K562 (cell line): ENCODE results near the gene SYNE1. TPM values are rescaled to one million over a fixed set of nuclear protein-coding genes. Genes with fewer than 3 reads are reported as not detected.

ENCODE experiments used
- ATAC-seq: fragments of 200-7000 bp; cut with Tn5 transposase; 3 replicates; pipeline ENCODE4 v1.9.1; 2020; ENCODE audit warnings: moderate library complexity
- BruUV-seq: library from RNA; stranded (reverse); fragments of 400-500 nt; replicated peaks from 2 replicates; lab custom pipeline; 2021; lab: Mats Ljungman, UMichigan
- CTCF ChIA-PET: fragments of 300-600 bp; formaldehyde crosslinking; extraction: SDS; loops from one replicate; lab custom pipeline; 2021; ENCODE audit warnings: low intra/inter-chr PET ratio; lab: Yijun Ruan, JAX
- POLR2A ChIA-PET: fragments of 300-600, 350-650 bp; sonication (Branson Sonifier 250); formaldehyde crosslinking; extraction: SDS; loops from one replicate; lab custom pipeline; 2021; ENCODE audit warnings: antibody characterized with exemption, inconsistent platforms; lab: Yijun Ruan, JAX
- DNase-seq, 4 experiments: peaks; one replicate each; pipeline versions ENCODE4 v3.0.0 to v3.0.0-alpha.2; 2011 to 2018; ENCODE audit warnings: low spot score in 3 of 4, mixed read lengths in 3 of 4; ENCODE audit errors: extremely low read depth in 1 of 4
- FAIRE-seq: peaks from 2 replicates; lab custom pipeline; 2011; peaks lifted over from hg19 to GRCh38; lab: Jason Lieb, UNC
- H2AFZ ChIP-seq: 2 replicates; pipeline ENCODE4 v1.6.0; 2011; ENCODE audit warnings: low read depth, low read length, control low read depth, inconsistent platforms
- H3K27ac ChIP-seq: fragments of 200-600 bp; 3 replicates; pipeline ENCODE4 v1.8.0; 2011; ENCODE audit warnings: low read depth, mild to moderate bottlenecking, control low read depth, inconsistent platforms, low read length, moderate library complexity, mixed read lengths; ENCODE audit errors: extremely low read depth
- H3K27me3 ChIP-seq, 2 experiments: fragments of 300-600 bp in 1 of 2; 2 replicates in 1 of 2; 3 replicates in 1 of 2; pipeline versions ENCODE4 v1.6.0 to v1.8.0; 2011; ENCODE audit warnings: inconsistent platforms in 2 of 2, low read length in 2 of 2, mild to moderate bottlenecking in 1 of 2, mixed read lengths in 1 of 2, moderate library complexity in 1 of 2; ENCODE audit not compliant: control insufficient read depth in 2 of 2, insufficient read depth in 2 of 2
- H3K36me3 ChIP-seq: fragments of 300-600 bp; 3 replicates; pipeline ENCODE4 v1.8.0; 2011; ENCODE audit warnings: mild to moderate bottlenecking, low read length, inconsistent platforms; ENCODE audit not compliant: control insufficient read depth, insufficient read depth
- H3K4me1 ChIP-seq, 2 experiments: fragments of 200-600 bp in 1 of 2; replicated peaks in 1 of 2; 2 replicates in 1 of 2; 3 replicates in 1 of 2; pipeline versions ENCODE4 v1.5.1 to v1.8.0; 2011; ENCODE audit warnings: inconsistent platforms in 2 of 2, low read length in 2 of 2, mild to moderate bottlenecking in 1 of 2, mixed read lengths in 1 of 2, moderate library complexity in 1 of 2; ENCODE audit not compliant: control insufficient read depth in 2 of 2, insufficient read depth in 2 of 2
- H3K4me2 ChIP-seq: 2 replicates; pipeline ENCODE4 v1.6.1; 2011; ENCODE audit warnings: low read length, control low read depth, inconsistent platforms, mixed read lengths; ENCODE audit not compliant: insufficient read depth
- H3K4me3 ChIP-seq: fragments of 200-600 bp; sonication (generic), shearing (Covaris generic); 2 replicates; pipeline ENCODE4 v1.5.1; 2016; ENCODE audit warnings: control low read depth, inconsistent platforms
- H3K79me2 ChIP-seq: fragments of 200-600 bp; 3 replicates; pipeline ENCODE4 v1.8.0; 2011; ENCODE audit warnings: low read length, inconsistent platforms; ENCODE audit not compliant: control insufficient read depth, insufficient read depth
- H3K9ac ChIP-seq, 2 experiments: 2 replicates each; pipeline versions ENCODE4 v1.6.0 to v1.6.1; 2011; ENCODE audit warnings: low read depth in 2 of 2, low read length in 2 of 2, control low read depth in 1 of 2, inconsistent platforms in 1 of 2, mild to moderate bottlenecking in 1 of 2, mixed read lengths in 1 of 2; ENCODE audit not compliant: insufficient read depth in 1 of 2
- H3K9me1 ChIP-seq: one replicate; pipeline ENCODE4 v1.6.0; 2011; ENCODE audit warnings: inconsistent platforms, mild to moderate bottlenecking, low read length, moderate library complexity; ENCODE audit not compliant: control insufficient read depth, insufficient read depth
- H3K9me3 ChIP-seq: replicated peaks from 2 replicates; pipeline ENCODE4 v1.5.1; 2011; ENCODE audit warnings: low read depth, low read length, inconsistent platforms; ENCODE audit not compliant: control insufficient read depth, insufficient read depth
- H4K20me1 ChIP-seq: replicated peaks from 2 replicates; pipeline ENCODE4 v1.6.1; 2011; ENCODE audit warnings: low read length, inconsistent platforms, mixed read lengths; ENCODE audit not compliant: control insufficient read depth, insufficient read depth
- BMI1 ChIP-seq: fragments of 150-350 bp; IDR thresholded peaks from 2 replicates; pipeline ENCODE4 v1.6.1; 2014; ENCODE audit warnings: low read length
- L3MBTL2 ChIP-seq: fragments of 450-650 bp; IDR thresholded peaks from 2 replicates; pipeline ENCODE4 v1.6.1; 2016; ENCODE audit warnings: mild to moderate bottlenecking, moderate library complexity
- MYC ChIP-seq, 2 experiments: fragments of 250-450 bp in 1 of 2; sonication (Bioruptor Pico) in 1 of 2; IDR thresholded peaks; 2 replicates each; pipeline versions ENCODE4 v1.5.1 to v1.6.1; 2012 to 2021; ENCODE audit warnings: low read depth in 2 of 2, borderline replicate concordance in 1 of 2, improper control_type of control experiment in 1 of 2, low read length in 1 of 2, mild to moderate bottlenecking in 1 of 2, moderate library complexity in 1 of 2
- NFIC ChIP-seq: fragments of 450-650 bp; IDR thresholded peaks from 2 replicates; pipeline ENCODE4 v1.6.1; 2017; ENCODE audit warnings: mild to moderate bottlenecking, inconsistent platforms
- PHB2 ChIP-seq: fragments of 450-650 bp; IDR thresholded peaks from 2 replicates; pipeline ENCODE4 v1.6.1; 2017; ENCODE audit warnings: low read depth
- PHF8 ChIP-seq: fragments of 200-600 bp; sonication (generic); IDR thresholded peaks from 2 replicates; pipeline ENCODE4 v1.6.1; 2012; ENCODE audit warnings: mixed run types, mild to moderate bottlenecking, inconsistent platforms, low read length, moderate library complexity, borderline replicate concordance
- RBM15 ChIP-seq: fragments of 200-400 bp; formaldehyde crosslinking; IDR thresholded peaks from 2 replicates; pipeline ENCODE4 v1.6.1; 2018; ENCODE audit warnings: mild to moderate bottlenecking, low read length, moderate library complexity; ENCODE audit not compliant: insufficient read depth
- RNF2 ChIP-seq: sonication (generic); IDR thresholded peaks from 2 replicates; pipeline ENCODE4 v1.6.1; 2016
- STAG1 ChIP-seq: sonication (generic); formaldehyde crosslinking; IDR thresholded peaks from 2 replicates; pipeline ENCODE4 v1.5.0; 2020; ENCODE audit warnings: missing genetic modification reagents, borderline replicate concordance
- TAF7 ChIP-seq: fragments of 450-650 bp; IDR thresholded peaks from 2 replicates; pipeline ENCODE4 v1.6.1; 2016; ENCODE audit warnings: missing genetic modification characterization, missing compliant biosample characterization
- TAL1 ChIP-seq: fragments of 450-650 bp; IDR thresholded peaks from 2 replicates; pipeline ENCODE4 v1.6.1; 2016; ENCODE audit warnings: mild to moderate bottlenecking
- ZNF232 ChIP-seq: sonication (generic); formaldehyde crosslinking; IDR thresholded peaks from 2 replicates; pipeline ENCODE4 v1.8.0; 2022; ENCODE audit warnings: mild to moderate bottlenecking, missing genetic modification reagents
- ZNF583 ChIP-seq: fragments of 250-450 bp; sonication (Bioruptor Pico); IDR thresholded peaks from 2 replicates; pipeline ENCODE4 v1.4.0; 2020
- ZNF717 ChIP-seq: fragments of 250-450 bp; sonication (Bioruptor Pico); IDR thresholded peaks from 2 replicates; pipeline ENCODE4 v1.5.0; 2021
- in situ Hi-C: fragments of 300-500 bp; cut with MboI; formaldehyde crosslinking; loops from 4 replicates; pipeline ENCODE4 v1.15.0; 2018; ENCODE audit warnings: inconsistent platforms, mixed read lengths
- intact Hi-C: fragments of 100-400 bp; cut with micrococcal nuclease; formaldehyde crosslinking; loops from 2 replicates; pipeline ENCODE4 v1.14.2; 2022
- polyA plus RNA-seq, 8 experiments: library from polyadenylated mRNA; depleted of rRNA in 4 of 8; stranded (reverse) in 5 of 8; unstranded in 3 of 8; fragments of >200 nt; fragmentation: Nextera tagmentation in 2 of 8; fragmentation: Illumina TruSeq in 1 of 8; extraction: Ambion mirVana in 2 of 8; extraction: Trizol in 1 of 8; gene quantifications; 2 replicates each; pipeline versions ENCODE4 v1.2.1 to v1.2.3, GENCODE V29; 2011 to 2014; ENCODE audit warnings: inconsistent platforms in 1 of 8, missing spikeins in 1 of 8
- total RNA-seq, 7 experiments: library from RNA; depleted of rRNA in 6 of 7; stranded (reverse); fragments of >200 nt in 6 of 7; fragmentation: Illumina TruSeq in 2 of 7; extraction: Trizol in 2 of 7; gene quantifications; 2 replicates each; pipeline versions ENCODE4 v1.2.1 to v1.2.3, GENCODE V29; 2011 to 2021; ENCODE audit warnings: low replicate concordance in 1 of 7
- TF ChIP-seq, protein P1 (sequence below), 3 experiments: IDR thresholded peaks in 2 of 3; conservative IDR thresholded peaks in 1 of 3; 2 replicates each; pipeline ENCODE4 v1.5.1; 2011 to 2012; ENCODE audit warnings: low read length in 3 of 3, mild to moderate bottlenecking in 3 of 3, control low read depth in 2 of 3, improper control_type of control experiment in 1 of 3, inconsistent platforms in 1 of 3, low read depth in 1 of 3, mixed read lengths in 1 of 3, moderate library complexity in 1 of 3; ENCODE audit not compliant: insufficient read depth in 2 of 3
- TF ChIP-seq, protein P2 (sequence below): fragments of 450-650 bp; IDR thresholded peaks from 2 replicates; pipeline ENCODE4 v1.6.1; 2018; ENCODE audit warnings: mild to moderate bottlenecking, low read depth; ENCODE audit not compliant: partially characterized antibody

SYNE1 gene
- total and polyA plus RNA-seq, 9 of the 15 experiments (the other 6 are each of a cell fraction or from before 2014, with no cell fraction given): under 0.01 to 0.42 (median 0.08) TPM; not detected in 1

DNA sequence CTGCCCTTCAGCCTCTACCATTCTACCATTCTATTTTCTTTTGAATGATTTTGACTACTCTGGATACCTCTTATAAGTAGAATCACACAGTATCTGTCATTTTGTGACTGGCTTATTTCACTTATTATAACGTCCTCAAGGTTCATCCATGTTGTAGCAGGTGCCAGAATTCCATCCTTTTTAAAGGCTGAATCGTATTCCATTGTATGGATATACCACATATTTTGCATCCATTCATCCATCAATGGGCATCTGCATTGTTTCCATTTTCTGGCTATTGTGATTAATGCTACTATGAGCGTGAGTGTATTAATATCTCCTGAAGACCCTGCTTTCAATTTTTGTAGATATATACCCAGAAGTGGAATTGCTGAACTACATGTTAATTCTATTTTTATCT lies 105.5 kb downstream of the SYNE1 start (continued):
- TF ChIP-seq MYC (IDR thresholded peaks at IDR 0.05; ENCODE audit: low read depth, low read length) (no peak), MYC (CRISPR knock-in tag; IDR thresholded peaks at IDR 0.05; ENCODE audit: borderline replicate concordance, low read depth) (no peak), PHB2 (no peak), L3MBTL2 (no peak), ZNF232 (CRISPR knock-in tag) (no peak), PHF8 (no peak), RNF2 (no peak)
- TF ChIP-seq, protein P1, sequence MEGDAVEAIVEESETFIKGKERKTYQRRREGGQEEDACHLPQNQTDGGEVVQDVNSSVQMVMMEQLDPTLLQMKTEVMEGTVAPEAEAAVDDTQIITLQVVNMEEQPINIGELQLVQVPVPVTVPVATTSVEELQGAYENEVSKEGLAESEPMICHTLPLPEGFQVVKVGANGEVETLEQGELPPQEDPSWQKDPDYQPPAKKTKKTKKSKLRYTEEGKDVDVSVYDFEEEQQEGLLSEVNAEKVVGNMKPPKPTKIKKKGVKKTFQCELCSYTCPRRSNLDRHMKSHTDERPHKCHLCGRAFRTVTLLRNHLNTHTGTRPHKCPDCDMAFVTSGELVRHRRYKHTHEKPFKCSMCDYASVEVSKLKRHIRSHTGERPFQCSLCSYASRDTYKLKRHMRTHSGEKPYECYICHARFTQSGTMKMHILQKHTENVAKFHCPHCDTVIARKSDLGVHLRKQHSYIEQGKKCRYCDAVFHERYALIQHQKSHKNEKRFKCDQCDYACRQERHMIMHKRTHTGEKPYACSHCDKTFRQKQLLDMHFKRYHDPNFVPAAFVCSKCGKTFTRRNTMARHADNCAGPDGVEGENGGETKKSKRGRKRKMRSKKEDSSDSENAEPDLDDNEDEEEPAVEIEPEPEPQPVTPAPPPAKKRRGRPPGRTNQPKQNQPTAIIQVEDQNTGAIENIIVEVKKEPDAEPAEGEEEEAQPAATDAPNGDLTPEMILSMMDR (IDR thresholded peaks at IDR 0.05 in 2 of 3, conservative IDR thresholded peaks at IDR 0.05 in 1 of 3; ENCODE audit: insufficient read depth in 2 of 3, low read depth in 1 of 3, low read length in 3 of 3): no peak
- TF ChIP-seq, protein P2, sequence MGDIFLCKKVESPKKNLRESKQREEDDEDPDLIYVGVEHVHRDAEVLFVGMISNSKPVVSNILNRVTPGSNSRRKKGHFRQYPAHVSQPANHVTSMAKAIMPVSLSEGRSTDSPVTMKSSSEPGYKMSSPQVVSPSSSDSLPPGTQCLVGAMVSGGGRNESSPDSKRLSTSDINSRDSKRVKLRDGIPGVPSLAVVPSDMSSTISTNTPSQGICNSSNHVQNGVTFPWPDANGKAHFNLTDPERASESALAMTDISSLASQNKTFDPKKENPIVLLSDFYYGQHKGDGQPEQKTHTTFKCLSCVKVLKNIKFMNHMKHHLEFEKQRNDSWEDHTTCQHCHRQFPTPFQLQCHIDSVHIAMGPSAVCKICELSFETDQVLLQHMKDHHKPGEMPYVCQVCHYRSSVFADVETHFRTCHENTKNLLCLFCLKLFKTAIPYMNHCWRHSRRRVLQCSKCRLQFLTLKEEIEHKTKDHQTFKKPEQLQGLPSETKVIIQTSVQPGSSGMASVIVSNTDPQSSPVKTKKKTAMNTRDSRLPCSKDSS: no peak

DNA sequence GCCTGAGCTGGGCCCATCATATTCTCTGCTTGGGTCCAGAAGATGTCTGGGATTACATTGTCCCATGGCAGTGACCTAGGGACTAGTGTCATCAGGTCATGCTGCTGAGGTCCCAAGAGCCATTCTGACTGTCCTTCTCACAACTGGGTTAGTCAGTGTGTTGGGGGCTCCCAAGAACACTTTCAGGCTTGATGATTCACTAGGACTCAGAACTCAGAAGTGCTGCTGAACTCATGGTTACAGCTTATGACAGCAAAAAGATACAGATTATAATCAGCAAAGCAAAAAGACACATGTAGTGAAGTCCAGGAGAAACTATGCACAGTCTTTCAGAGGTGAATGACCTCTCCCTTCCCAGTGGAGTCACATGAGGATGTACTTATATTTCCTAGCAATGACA lies 107.8 kb downstream of the SYNE1 start:
- DNase-seq: no peak
- ChIA-PET POLR2A (no interaction called here), CTCF (no interaction called here)
- no peak overlapping the region for H3K27ac ChIP-seq
- H3K79me2 ChIP-seq: no peaks in the 10 kb centered on the region
- H3K36me3 ChIP-seq: no peaks in the 10 kb centered on the region
- no peaks in the 10 kb centered on the region for H4K20me1 ChIP-seq
- no peak for ATAC-seq
- FAIRE-seq: no peak
- TF ChIP-seq TAL1 (no peak), NFIC (no peak), TAF7 (tag) (no peak), ZNF717 (no peak), ZNF583 (CRISPR knock-in tag) (no peak), BMI1 (no peak), RBM15 (no peak), STAG1 (CRISPR knock-in tag) (no peak)
- in situ Hi-C loops (no loop called here), intact Hi-C loops (no loop called here)
- peaks cover 5% of the 10 kb centered on the region for H3K9me3 ChIP-seq
- BruUV-seq: no TSS peak
- H3K4me1 ChIP-seq: no peaks in the 10 kb centered on the region
- no peak overlapping the region for H3K9ac ChIP-seq
- H3K27me3 ChIP-seq: no peaks in the 10 kb centered on the region
- H3K4me3 ChIP-seq: no peak overlapping the region
- H3K4me2 ChIP-seq: no peak overlapping the region
- H3K9me1 ChIP-seq: no peaks in the 10 kb centered on the region
- H2AFZ ChIP-seq: no peak overlapping the region
